Activated T-cell treated with anti-CD3 and anti-CD28 coated beads, Interleukin-2, amount 50 U/mL, for 24 hours (primary cell): ENCODE results near the gene SLC35F3.

ENCODE experiments used
- DNase-seq: peaks from one replicate; pipeline ENCODE4 v3.0.0-alpha.2; 2020
- H3K27ac Mint-ChIP-seq: 2 replicates; pipeline ENCODE4 v1.8.0; 2020; ENCODE audit warnings: mild to moderate bottlenecking, mixed read lengths
- H3K27me3 Mint-ChIP-seq: 2 replicates; pipeline ENCODE4 v1.8.0; 2020; ENCODE audit warnings: mixed read lengths
- H3K36me3 Mint-ChIP-seq: 2 replicates; pipeline ENCODE4 v1.8.0; 2020; ENCODE audit warnings: low read depth, mixed read lengths
- H3K4me1 Mint-ChIP-seq: 2 replicates; pipeline ENCODE4 v1.8.0; 2020; ENCODE audit warnings: low read depth, mixed read lengths
- H3K4me3 Mint-ChIP-seq: 2 replicates; pipeline ENCODE4 v1.8.0; 2020; ENCODE audit warnings: mild to moderate bottlenecking, moderate library complexity, mixed read lengths
- H3K9me3 Mint-ChIP-seq: 2 replicates; pipeline ENCODE4 v1.8.0; 2020; ENCODE audit warnings: mixed read lengths

Gene SLC35F3

GRCh38 chr1:234214129-234214910, 309.8 kb downstream of the SLC35F3 start:
- Mint-ChIP-seq H3K4me1 (peaks cover 11% of the 10 kb centered on the region), H3K9me3 (peaks cover 2% of the 10 kb centered on the region), H3K36me3 (no peaks in the 10 kb centered on the region), H3K27ac (no peak overlapping the region), H3K4me3 (peak overlapping the region; percentile 64), H3K27me3 (peaks cover 67% of the 10 kb centered on the region)
- DNase-seq, result peak; percentile 52

GRCh38 chr1:234214911-234215892, 310.7 kb downstream of the SLC35F3 start:
- Mint-ChIP-seq H3K4me3 (no peak overlapping the region), H3K27me3 (peaks cover 61% of the 10 kb centered on the region), H3K27ac (no peak overlapping the region), H3K36me3 (no peaks in the 10 kb centered on the region), H3K4me1 (peaks cover 11% of the 10 kb centered on the region), H3K9me3 (peaks cover 2% of the 10 kb centered on the region)
- DNase-seq, result no peak

- Mint-ChIP-seq H3K27me3 (peaks cover 54% of the 10 kb centered on the region), H3K27ac (no peak overlapping the region), H3K4me3 (no peak overlapping the region), H3K9me3 (peaks cover 2% of the 10 kb centered on the region), H3K4me1 (peaks cover 11% of the 10 kb centered on the region), H3K36me3 (no peaks in the 10 kb centered on the region)
- DNase-seq, result no peak
Measured at GRCh38 chr1:234216116-234216703, 311.7 kb downstream of the SLC35F3 start.

- peaks cover 44% of the 10 kb centered on the region for H3K27me3 Mint-ChIP-seq
- H3K9me3 Mint-ChIP-seq, result no peaks in the 10 kb centered on the region
- H3K4me1 Mint-ChIP-seq, result peaks cover 11% of the 10 kb centered on the region
- no peak overlapping the region for H3K4me3 Mint-ChIP-seq
- no peaks in the 10 kb centered on the region for H3K36me3 Mint-ChIP-seq
- H3K27ac Mint-ChIP-seq, result no peak overlapping the region
- no peak for DNase-seq
Measured at GRCh38 chr1:234217316-234217840, 312.9 kb downstream of the SLC35F3 start.

- Mint-ChIP-seq H3K4me1 (peaks cover 8% of the 10 kb centered on the region), H3K27ac (no peak overlapping the region), H3K36me3 (no peaks in the 10 kb centered on the region), H3K9me3 (no peaks in the 10 kb centered on the region), H3K4me3 (no peak overlapping the region), H3K27me3 (peaks cover 40% of the 10 kb centered on the region)
- DNase-seq, result no peak
Measured at GRCh38 chr1:234218078-234218477, 313.6 kb downstream of the SLC35F3 start.

GRCh38 chr1:234219711-234220110, 315.2 kb downstream of the SLC35F3 start:
- no peak for DNase-seq
- H3K9me3 Mint-ChIP-seq, result no peaks in the 10 kb centered on the region
- H3K4me1 Mint-ChIP-seq, result peaks cover 2% of the 10 kb centered on the region
- no peaks in the 10 kb centered on the region for H3K36me3 Mint-ChIP-seq
- H3K4me3 Mint-ChIP-seq, result no peak overlapping the region
- peaks cover 33% of the 10 kb centered on the region for H3K27me3 Mint-ChIP-seq
- H3K27ac Mint-ChIP-seq, result no peak overlapping the region

- DNase-seq, result no peak
- Mint-ChIP-seq H3K9me3 (no peaks in the 10 kb centered on the region), H3K4me1 (peaks cover 2% of the 10 kb centered on the region), H3K27ac (no peak overlapping the region), H3K4me3 (no peak overlapping the region), H3K27me3 (peaks cover 19% of the 10 kb centered on the region), H3K36me3 (no peaks in the 10 kb centered on the region)
Measured at GRCh38 chr1:234221601-234222000, 317.1 kb downstream of the SLC35F3 start.

GRCh38 chr1:234222561-234223280, 318.2 kb downstream of the SLC35F3 start:
- peaks cover 1% of the 10 kb centered on the region for H3K4me1 Mint-ChIP-seq
- no peaks in the 10 kb centered on the region for H3K36me3 Mint-ChIP-seq
- DNase-seq, result no peak
- H3K27me3 Mint-ChIP-seq, result peaks cover 16% of the 10 kb centered on the region
- H3K27ac Mint-ChIP-seq, result no peak overlapping the region
- no peak overlapping the region for H3K4me3 Mint-ChIP-seq
- no peaks in the 10 kb centered on the region for H3K9me3 Mint-ChIP-seq

GRCh38 chr1:234226113-234226818, 321.8 kb downstream of the SLC35F3 start:
- no peak overlapping the region for H3K27ac Mint-ChIP-seq
- no peaks in the 10 kb centered on the region for H3K9me3 Mint-ChIP-seq
- DNase-seq, result no peak
- peaks cover 35% of the 10 kb centered on the region for H3K27me3 Mint-ChIP-seq
- peaks cover 8% of the 10 kb centered on the region for H3K4me1 Mint-ChIP-seq
- no peak overlapping the region for H3K4me3 Mint-ChIP-seq
- H3K36me3 Mint-ChIP-seq, result no peaks in the 10 kb centered on the region

GRCh38 chr1:234226819-234227165, 322.3 kb downstream of the SLC35F3 start:
- Mint-ChIP-seq H3K27me3 (peaks cover 37% of the 10 kb centered on the region), H3K4me1 (peaks cover 9% of the 10 kb centered on the region), H3K27ac (no peak overlapping the region), H3K9me3 (no peaks in the 10 kb centered on the region), H3K36me3 (no peaks in the 10 kb centered on the region), H3K4me3 (no peak overlapping the region)
- DNase-seq, result no peak

- no peak overlapping the region for H3K4me3 Mint-ChIP-seq
- peaks cover 46% of the 10 kb centered on the region for H3K27me3 Mint-ChIP-seq
- no peaks in the 10 kb centered on the region for H3K36me3 Mint-ChIP-seq
- no peaks in the 10 kb centered on the region for H3K9me3 Mint-ChIP-seq
- no peak for DNase-seq
- peaks cover 9% of the 10 kb centered on the region for H3K4me1 Mint-ChIP-seq
- no peak overlapping the region for H3K27ac Mint-ChIP-seq
Measured at GRCh38 chr1:234229581-234230387, 325.3 kb downstream of the SLC35F3 start.

- DNase-seq, result no peak
Measured at GRCh38 chr1:234230414-234230862, 326.0 kb downstream of the SLC35F3 start.

More at GRCh38 chr1:234230414-234230862, 326.0 kb downstream of the SLC35F3 start:
- Mint-ChIP-seq H3K4me3 (no peak overlapping the region), H3K27ac (no peak overlapping the region), H3K4me1 (peaks cover 9% of the 10 kb centered on the region), H3K9me3 (no peaks in the 10 kb centered on the region), H3K36me3 (no peaks in the 10 kb centered on the region), H3K27me3 (peaks cover 47% of the 10 kb centered on the region)
